ENCODE results near the gene TIMM29.

TIMM29 gene

DNA sequence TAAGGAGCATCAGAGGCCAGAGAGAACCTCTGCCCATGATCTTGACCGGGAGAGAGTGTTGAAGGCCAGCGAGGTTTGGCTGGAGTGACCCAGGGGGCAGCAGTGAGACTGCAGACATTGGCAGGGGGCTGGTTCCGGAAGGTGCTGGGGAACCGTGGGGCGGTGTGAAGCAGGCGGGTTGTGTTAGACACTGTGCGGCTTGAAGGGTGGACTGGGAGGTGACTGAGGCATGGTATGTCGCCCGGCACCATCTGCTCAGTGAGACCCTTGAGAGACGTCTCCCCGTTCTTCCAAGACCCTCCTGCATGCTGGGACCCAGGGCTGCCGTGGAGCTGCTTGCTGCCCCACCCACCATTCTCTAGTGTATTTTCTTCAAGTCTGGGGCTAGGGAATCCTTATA lies 32.7 kb upstream of the TIMM29 start:
- Histone ChIP-seq H3K79me2 (ENCODE audit: low read length) (peaks cover 61% of the 10 kb centered on the region), H3F3A (ENCODE audit: insufficient read depth, low read length) (no peaks in the 10 kb centered on the region), H3K27me3 (replicated peaks; ENCODE audit: insufficient read depth, low read length) (no peaks in the 10 kb centered on the region), H3K9me2 (replicated peaks; ENCODE audit: insufficient read depth, low read length) (no peaks in the 10 kb centered on the region), H3K36me3 (replicated peaks; ENCODE audit: insufficient read depth, low read length) (no peaks in the 10 kb centered on the region), H3K9me3 (replicated peaks; ENCODE audit: insufficient read depth, low read length) (no peaks in the 10 kb centered on the region), H4K20me1 (ENCODE audit: insufficient read depth, low read length) (no peaks in the 10 kb centered on the region), H2AFZ (ENCODE audit: low read length) (no peak overlapping the region), H3K4me1 (ENCODE audit: low read length) (no peaks in the 10 kb centered on the region), H3K4me2 (ENCODE audit: low read depth, low read length) (no peak overlapping the region), H3K4me3 (ENCODE audit: low read length) (no peak overlapping the region), H3K9ac (ENCODE audit: low read length) (no peak overlapping the region), H3K27ac (ENCODE audit: low read length) (no peak overlapping the region)
- TF ChIP-seq, protein P1, sequence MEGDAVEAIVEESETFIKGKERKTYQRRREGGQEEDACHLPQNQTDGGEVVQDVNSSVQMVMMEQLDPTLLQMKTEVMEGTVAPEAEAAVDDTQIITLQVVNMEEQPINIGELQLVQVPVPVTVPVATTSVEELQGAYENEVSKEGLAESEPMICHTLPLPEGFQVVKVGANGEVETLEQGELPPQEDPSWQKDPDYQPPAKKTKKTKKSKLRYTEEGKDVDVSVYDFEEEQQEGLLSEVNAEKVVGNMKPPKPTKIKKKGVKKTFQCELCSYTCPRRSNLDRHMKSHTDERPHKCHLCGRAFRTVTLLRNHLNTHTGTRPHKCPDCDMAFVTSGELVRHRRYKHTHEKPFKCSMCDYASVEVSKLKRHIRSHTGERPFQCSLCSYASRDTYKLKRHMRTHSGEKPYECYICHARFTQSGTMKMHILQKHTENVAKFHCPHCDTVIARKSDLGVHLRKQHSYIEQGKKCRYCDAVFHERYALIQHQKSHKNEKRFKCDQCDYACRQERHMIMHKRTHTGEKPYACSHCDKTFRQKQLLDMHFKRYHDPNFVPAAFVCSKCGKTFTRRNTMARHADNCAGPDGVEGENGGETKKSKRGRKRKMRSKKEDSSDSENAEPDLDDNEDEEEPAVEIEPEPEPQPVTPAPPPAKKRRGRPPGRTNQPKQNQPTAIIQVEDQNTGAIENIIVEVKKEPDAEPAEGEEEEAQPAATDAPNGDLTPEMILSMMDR (IDR thresholded peaks at IDR 0.05; ENCODE audit: low read length), result no peak
- no peak for TF ChIP-seq EZH2phosphoT487 (IDR thresholded peaks at IDR 0.05; ENCODE audit: low read length)
- TF ChIP-seq EZH2 (optimal IDR thresholded peaks at IDR 0.05; ENCODE audit: low read depth, low read length), result no peak
- DNase-seq, result no peak

DNA sequence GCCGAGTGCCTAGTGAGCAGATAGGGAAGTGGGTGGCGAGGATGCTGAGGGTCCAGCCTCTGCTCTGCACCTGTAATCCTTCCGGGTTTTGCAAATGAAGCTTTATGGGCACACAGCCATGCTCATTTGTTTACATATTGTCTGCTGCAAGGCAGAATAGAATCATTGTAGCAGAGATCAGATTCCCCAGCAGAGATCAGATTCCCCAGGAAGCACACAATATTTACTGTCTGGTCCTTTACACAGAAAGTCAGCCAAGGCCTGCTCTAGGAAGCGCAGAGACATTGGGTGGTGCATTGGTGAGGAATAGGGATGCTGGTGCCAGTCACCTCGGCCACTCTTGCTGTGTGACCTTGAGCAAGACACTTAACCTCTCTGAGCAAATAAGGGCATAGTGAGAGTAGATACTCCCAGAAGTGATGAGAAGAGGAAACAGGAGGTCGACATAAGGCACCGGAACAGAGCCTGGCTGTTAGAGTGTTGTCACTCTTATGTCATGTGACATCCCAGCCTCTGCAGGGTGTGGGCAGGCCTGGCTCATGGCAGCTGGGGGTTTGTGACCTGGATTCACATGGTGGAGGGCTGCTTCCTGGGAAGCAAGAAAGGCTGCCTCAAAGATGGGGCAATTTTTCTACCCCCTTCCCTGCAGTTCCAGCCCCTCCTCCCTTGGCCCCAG lies 31.6 kb upstream of the TIMM29 start:
- H3K4me3 ChIP-seq (ENCODE audit: low read length), result no peak overlapping the region
- no peak overlapping the region for H3K27ac ChIP-seq (ENCODE audit: low read length)
- DNase-seq, result no peak
- TF ChIP-seq, protein P1 (IDR thresholded peaks at IDR 0.05; ENCODE audit: low read length), result no peak
- TF ChIP-seq EZH2 (optimal IDR thresholded peaks at IDR 0.05; ENCODE audit: low read depth, low read length) (no peak), EZH2phosphoT487 (IDR thresholded peaks at IDR 0.05; ENCODE audit: low read length) (no peak)
- no peaks in the 10 kb centered on the region for H3K9me2 ChIP-seq (replicated peaks; ENCODE audit: insufficient read depth, low read length)
- H3K79me2 ChIP-seq (ENCODE audit: low read length), result peaks cover 59% of the 10 kb centered on the region
- no peaks in the 10 kb centered on the region for H3F3A ChIP-seq (ENCODE audit: insufficient read depth, low read length)
- no peaks in the 10 kb centered on the region for H3K36me3 ChIP-seq (replicated peaks; ENCODE audit: insufficient read depth, low read length)
- H4K20me1 ChIP-seq (ENCODE audit: insufficient read depth, low read length), result no peaks in the 10 kb centered on the region
- H3K4me2 ChIP-seq (ENCODE audit: low read depth, low read length), result no peak overlapping the region
- H2AFZ ChIP-seq (ENCODE audit: low read length), result no peak overlapping the region
- no peaks in the 10 kb centered on the region for H3K9me3 ChIP-seq (replicated peaks; ENCODE audit: insufficient read depth, low read length)
- no peaks in the 10 kb centered on the region for H3K4me1 ChIP-seq (ENCODE audit: low read length)
- no peaks in the 10 kb centered on the region for H3K27me3 ChIP-seq (replicated peaks; ENCODE audit: insufficient read depth, low read length)
- no peak overlapping the region for H3K9ac ChIP-seq (ENCODE audit: low read length)

DNA sequence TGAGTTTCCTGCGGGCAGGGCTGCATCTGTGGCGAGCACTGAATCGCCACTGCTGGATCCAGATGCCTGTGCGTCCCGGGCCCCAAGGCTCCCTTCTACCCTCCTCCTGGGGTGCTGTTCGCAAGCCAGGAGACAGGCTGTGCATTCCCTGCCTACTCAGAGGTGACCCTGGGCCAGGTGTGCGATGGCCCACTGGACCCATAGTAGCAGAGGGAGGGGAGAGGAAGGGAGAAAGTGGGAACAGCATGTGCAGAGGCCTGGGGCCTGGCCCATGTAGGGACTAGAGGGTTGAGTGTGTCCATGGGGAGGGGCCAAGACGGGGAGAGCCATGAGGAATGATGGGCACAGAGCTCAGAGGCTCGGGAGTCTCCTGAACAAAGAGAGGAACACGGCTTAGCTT lies 30.0 kb upstream of the TIMM29 start:
- Histone ChIP-seq H3K4me1 (ENCODE audit: low read length) (no peaks in the 10 kb centered on the region), H3K27ac (ENCODE audit: low read length) (no peak overlapping the region), H3F3A (ENCODE audit: insufficient read depth, low read length) (no peaks in the 10 kb centered on the region), H3K27me3 (replicated peaks; ENCODE audit: insufficient read depth, low read length) (no peaks in the 10 kb centered on the region), H3K79me2 (ENCODE audit: low read length) (peaks cover 64% of the 10 kb centered on the region), H2AFZ (ENCODE audit: low read length) (no peak overlapping the region), H3K4me2 (ENCODE audit: low read depth, low read length) (no peak overlapping the region), H4K20me1 (ENCODE audit: insufficient read depth, low read length) (no peaks in the 10 kb centered on the region), H3K4me3 (ENCODE audit: low read length) (no peak overlapping the region), H3K9ac (ENCODE audit: low read length) (no peak overlapping the region), H3K36me3 (replicated peaks; ENCODE audit: insufficient read depth, low read length) (no peaks in the 10 kb centered on the region), H3K9me3 (replicated peaks; ENCODE audit: insufficient read depth, low read length) (no peaks in the 10 kb centered on the region), H3K9me2 (replicated peaks; ENCODE audit: insufficient read depth, low read length) (no peaks in the 10 kb centered on the region)
- DNase-seq, result no peak
- TF ChIP-seq, protein P1 (IDR thresholded peaks at IDR 0.05; ENCODE audit: low read length), result no peak
- TF ChIP-seq EZH2 (optimal IDR thresholded peaks at IDR 0.05; ENCODE audit: low read depth, low read length), result no peak
- TF ChIP-seq EZH2phosphoT487 (IDR thresholded peaks at IDR 0.05; ENCODE audit: low read length), result no peak
